CD4-positive, alpha-beta T cell treated with Interleukin-1 beta for 1 hour (primary cell): ENCODE results near the gene RGS2.

ENCODE experiments used
- DNase-seq, 2 donors: peaks; one replicate each; pipeline ENCODE4 v3.0.0-alpha.2; 2020 to 2022

RGS2 gene

GRCh38 chr1:192797143-192797542, 11.7 kb upstream of the RGS2 start:
- DNase-seq, result no peak

- peak in 1 of 2 donors; percentile 4 for DNase-seq
Observed at GRCh38 chr1:192797891-192798290, 10.9 kb upstream of the RGS2 start.

DNA sequence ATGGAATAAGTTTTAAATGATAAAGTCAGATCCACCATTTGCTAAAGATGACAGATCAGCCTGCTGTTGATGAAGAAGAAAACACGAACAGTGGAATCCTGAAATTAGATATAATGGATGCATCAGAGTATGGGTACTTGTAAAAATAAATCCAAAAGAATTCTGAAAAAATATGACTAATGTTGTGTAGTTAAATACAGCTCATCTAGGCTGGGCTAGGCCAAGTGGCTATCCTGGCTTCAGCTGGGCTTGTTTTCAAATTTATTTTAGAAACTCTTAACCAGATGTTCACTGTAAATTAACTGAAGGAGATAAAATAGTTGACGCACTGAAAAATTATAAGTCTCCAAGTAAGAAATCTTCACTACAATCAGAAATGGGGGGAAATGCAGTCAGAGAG, 7.4 kb upstream of the RGS2 start:
- DNase-seq, result no peak

DNA sequence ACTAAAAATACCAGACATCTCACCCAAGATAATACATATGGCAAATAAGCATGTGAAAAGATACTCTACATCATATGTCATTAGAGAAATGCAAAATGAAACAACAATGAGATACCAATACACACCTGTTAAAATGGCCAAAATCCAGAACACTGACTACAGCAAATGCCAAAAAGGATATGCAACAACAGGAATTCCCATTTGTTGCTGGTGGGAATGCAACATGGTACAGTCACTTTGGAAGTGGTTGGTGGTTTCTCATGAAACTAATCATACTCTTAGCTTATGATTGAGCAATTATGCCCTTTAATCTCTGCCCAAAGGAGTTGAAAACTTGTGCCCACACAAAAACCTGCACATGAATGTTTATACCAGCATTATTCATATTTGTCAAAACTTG, 6.4 kb upstream of the RGS2 start:
- no peak for DNase-seq

GRCh38 chr1:192803501-192803900, 5.3 kb upstream of the RGS2 start:
- DNase-seq, result no peak

GRCh38 chr1:192805832-192806323, 3.0 kb upstream of the RGS2 start:
- DNase-seq, result peak; percentile 32 to 81

DNA sequence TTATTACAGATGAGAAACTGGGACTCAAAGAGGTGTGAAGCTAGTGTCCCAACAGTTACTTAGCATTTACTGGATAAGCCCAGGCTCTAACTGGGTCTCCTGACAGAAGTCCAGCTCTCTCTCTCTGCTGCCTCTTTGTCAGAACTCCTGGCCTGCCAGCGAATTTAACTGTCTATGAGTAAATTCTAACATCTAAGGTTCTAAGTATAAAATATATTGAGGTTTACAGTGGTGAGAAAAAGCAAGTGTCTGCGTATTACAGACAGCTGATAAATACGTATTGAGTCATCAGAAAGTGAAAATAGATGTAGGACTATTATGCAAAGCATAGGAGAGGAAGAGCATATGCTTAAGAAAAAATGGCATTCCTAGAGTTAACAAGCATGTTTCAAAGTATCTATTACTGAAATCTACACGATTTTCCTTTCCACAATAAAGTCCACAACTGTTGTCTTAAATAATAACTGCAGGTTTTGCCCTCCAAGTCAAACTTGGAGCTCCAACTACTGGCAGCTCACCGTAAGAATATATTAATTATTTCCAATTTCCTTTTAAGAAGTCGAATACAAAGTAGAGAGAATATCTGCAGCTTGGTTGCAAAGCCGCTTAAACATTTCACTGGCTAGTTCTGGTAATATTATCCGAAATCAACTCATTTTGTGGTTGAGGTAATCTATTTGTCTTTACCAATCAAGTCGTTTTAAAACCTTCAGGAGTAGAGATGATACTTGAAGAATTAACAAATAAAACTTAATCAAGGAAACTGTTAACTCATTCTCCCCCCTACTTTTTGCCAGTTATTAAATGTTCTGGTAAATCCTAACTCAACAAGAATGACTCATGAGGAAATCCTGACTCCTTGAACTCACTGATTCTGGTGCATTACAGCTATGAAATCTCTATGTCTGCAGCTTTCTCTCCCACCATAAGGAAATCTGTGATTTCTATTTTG, 1.4 kb upstream of the RGS2 start:
- peak in 1 of 2 donors; percentile 40 for DNase-seq

DNA sequence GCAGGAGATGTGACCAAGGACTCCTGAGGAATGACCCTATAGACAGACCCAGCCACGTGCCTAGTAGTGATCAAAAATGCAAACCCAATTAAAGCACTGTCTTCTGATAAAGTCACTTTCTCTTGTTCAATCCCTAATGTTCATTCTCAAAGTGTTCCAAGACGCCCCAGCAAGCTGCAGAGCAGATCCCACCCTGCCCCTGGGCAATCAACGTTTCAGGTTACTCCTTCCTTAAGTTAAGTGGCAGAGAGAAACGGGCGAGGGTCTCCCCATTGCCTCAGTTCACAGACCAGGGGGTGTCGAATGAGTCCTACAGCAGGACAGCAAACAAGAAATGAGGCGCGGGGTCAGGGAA, 699 bp upstream of the RGS2 start:
- DNase-seq, result no peak

- peak; percentile 49 to 58 for DNase-seq
Observed at GRCh38 chr1:192809307-192810252, 741 bp downstream of the RGS2 start.

DNA sequence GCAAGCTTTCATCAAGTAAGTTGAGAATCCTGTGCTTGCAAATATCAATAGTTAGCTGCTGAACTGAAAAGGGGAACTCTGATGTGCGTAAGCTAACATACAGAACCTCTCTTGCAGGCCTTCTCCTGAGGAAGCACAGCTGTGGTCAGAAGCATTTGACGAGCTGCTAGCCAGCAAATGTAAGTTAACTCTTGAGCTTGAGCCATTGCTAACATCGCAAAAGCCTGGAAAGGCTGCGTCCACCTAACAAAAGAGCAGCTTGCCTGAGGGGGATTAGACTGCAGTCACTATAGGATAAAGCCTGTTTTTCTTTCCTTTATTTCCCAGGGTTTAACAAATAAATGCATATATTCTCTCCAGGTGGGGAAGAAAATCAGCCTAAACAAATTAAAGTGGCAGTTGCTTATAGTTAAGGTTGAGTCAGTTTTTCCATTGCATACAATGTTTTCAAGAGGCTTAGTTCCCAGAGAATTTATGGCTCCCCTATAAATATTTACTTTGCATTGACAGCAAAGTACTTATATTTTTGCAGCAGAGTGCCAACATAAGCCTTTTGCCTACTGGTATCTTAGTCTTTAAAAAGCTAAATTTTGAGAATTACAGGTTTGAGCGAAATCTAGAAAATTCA, 1.5 kb downstream of the RGS2 start:
- peak in 1 of 2 donors; percentile 40 for DNase-seq

- DNase-seq, result no peak
Observed at GRCh38 chr1:192811006-192811405, 2.2 kb downstream of the RGS2 start.

DNA sequence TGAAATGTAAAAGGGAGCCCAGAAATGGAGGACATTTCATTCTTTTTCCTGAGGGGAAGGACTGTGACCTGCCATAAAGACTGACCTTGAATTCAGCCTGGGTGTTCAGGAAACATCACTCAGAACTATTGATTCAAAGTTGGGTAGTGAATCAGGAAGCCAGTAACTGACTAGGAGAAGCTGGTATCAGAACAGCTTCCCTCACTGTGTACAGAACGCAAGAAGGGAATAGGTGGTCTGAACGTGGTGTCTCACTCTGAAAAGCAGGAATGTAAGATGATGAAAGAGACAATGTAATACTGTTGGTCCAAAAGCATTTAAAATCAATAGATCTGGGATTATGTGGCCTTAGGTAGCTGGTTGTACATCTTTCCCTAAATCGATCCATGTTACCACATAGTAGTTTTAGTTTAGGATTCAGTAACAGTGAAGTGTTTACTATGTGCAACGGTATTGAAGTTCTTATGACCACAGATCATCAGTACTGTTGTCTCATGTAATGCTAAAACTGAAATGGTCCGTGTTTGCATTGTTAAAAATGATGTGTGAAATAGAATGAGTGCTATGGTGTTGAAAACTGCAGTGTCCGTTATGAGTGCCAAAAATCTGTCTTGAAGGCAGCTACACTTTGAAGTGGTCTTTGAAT, 2.9 kb downstream of the RGS2 start:
- DNase-seq, result no peak

GRCh38 chr1:192812420-192813209, 3.8 kb downstream of the RGS2 start:
- no peak for DNase-seq

- DNase-seq, result no peak
Observed at GRCh38 chr1:192814805-192815204, 6.0 kb downstream of the RGS2 start.

- DNase-seq, result no peak
Observed at GRCh38 chr1:192817246-192817645, 8.4 kb downstream of the RGS2 start.

DNA sequence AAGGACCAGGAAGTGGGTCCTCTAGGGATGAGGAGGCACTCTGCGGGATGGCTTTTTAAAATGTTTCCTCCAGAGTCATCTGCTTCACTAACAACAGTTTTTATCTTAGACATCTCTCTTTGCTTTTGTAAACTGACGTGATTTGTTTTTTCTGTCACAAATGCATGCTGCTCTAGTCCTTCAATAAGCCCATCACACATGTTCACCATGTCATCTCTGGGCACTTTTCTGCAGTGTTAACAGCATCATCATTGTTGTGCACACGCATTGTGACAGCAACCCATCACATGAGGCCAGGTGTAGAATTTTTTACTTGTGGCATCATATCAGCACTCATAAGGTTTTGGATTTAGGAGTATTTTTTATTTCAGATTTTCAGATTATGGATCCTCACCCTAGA, 12.5 kb downstream of the RGS2 start:
- no peak for DNase-seq

GRCh38 chr1:192824511-192824910, 15.7 kb downstream of the RGS2 start:
- DNase-seq, result no peak

- no peak for DNase-seq
Observed at GRCh38 chr1:192826791-192827546, 18.1 kb downstream of the RGS2 start.

- DNase-seq, result no peak
Observed at GRCh38 chr1:192830595-192831246, 21.9 kb downstream of the RGS2 start.

DNA sequence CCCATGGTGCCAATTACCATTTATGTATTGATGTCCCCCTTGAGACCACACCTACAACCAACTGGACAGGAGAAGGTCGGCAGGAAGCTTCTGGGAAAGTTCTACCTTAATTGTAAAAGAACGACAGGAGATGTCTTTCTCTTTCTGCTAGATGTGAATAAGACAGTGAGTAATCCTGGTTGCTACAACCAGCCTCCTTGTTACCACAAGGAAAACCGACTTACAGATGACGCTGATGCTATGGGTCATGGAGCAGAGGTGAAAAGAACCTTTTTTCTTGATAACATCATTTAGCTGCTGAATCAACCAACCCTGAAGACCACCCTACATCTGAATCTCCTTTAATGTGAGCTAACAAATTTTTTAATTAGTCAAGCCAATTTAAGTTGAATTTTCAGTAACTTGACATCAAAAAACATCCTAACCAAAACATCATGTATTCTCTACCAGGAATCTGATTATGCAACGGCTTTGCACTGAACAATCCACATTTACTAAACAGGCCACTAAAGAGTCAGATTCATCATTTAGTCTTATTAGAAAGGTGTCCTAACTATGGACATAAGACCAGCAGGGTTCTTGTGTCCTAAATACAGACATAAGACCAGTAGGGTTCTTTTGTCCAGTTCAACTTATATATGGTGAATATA, 23.0 kb downstream of the RGS2 start:
- DNase-seq, result no peak
